Liver (tissue), 3 donors: ENCODE measurements around the gene TMOD2.

Experiments used
- CTCF ChIP-seq: fragments of 150-350 bp; IDR thresholded peaks from 2 replicates; pipeline ENCODE4 v1.5.1; 2017; ENCODE audit warnings: improper control_type of control experiment, low read depth, low read length; ENCODE audit not compliant: missing input control
- NR2F2 ChIP-seq: IDR thresholded peaks from 2 replicates; pipeline ENCODE4 v1.6.1; 2016; ENCODE audit warnings: antibody characterized with exemption
- RAD21 ChIP-seq, 2 donors: IDR thresholded peaks; 2 replicates each; pipeline ENCODE4 v1.6.1; 2016; ENCODE audit warnings: antibody characterized with exemption in 2 of 2, mild to moderate bottlenecking in 2 of 2
- REST ChIP-seq: IDR thresholded peaks from 2 replicates; pipeline ENCODE4 v1.6.1; 2016; ENCODE audit warnings: antibody characterized with exemption, mild to moderate bottlenecking
- YY1 ChIP-seq: IDR thresholded peaks from 2 replicates; pipeline ENCODE4 v1.6.1; 2016; ENCODE audit warnings: antibody characterized with exemption, mild to moderate bottlenecking
- TF ChIP-seq, protein P1 (sequence below): IDR thresholded peaks from 2 replicates; pipeline ENCODE4 v1.6.1; 2016; ENCODE audit warnings: antibody characterized with exemption
- donor health status: healthy.
- donor health status: healthy.

- TF ChIP-seq YY1 (no peak), CTCF (no peak), REST (no peak), NR2F2 (no peak), RAD21 (IDR thresholded peaks at IDR 0.05) (no peak)
- TF ChIP-seq, protein P1, sequence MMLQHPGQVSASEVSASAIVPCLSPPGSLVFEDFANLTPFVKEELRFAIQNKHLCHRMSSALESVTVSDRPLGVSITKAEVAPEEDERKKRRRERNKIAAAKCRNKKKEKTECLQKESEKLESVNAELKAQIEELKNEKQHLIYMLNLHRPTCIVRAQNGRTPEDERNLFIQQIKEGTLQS = no peak
Observed at GRCh38 chr15:51781506-51781905, 30.1 kb downstream of the TMOD2 start.
